ENCODE measurements around the gene SANBR. TPM values are rescaled to one million over a fixed set of nuclear protein-coding genes. Genes with fewer than 3 reads are reported as not detected.

SANBR gene
- total RNA-seq (ENCODE audit: low replicate concordance), result 28.3 and 47.3 TPM in 2 replicates

- Histone ChIP-seq H3K9ac (peak within 1 kb of the TSS; percentile 36), H3K4me3 (peak within 1 kb of the TSS; percentile 65), H3K4me2 (peak within 1 kb of the TSS; percentile 78), H3F3A (ENCODE audit: low read depth) (peaks cover 14% of the 10 kb centered on the region), H4K20me1 (ENCODE audit: low read depth) (peaks cover 4% of the 10 kb centered on the region), H3K27ac (no peak within 1 kb of the TSS), H3K79me2 (ENCODE audit: low read depth) (peaks cover 34% of the 10 kb centered on the region), H3K4me1 (peaks cover 11% of the 10 kb centered on the region), H3K9me3 (ENCODE audit: low read depth) (no peaks in the 10 kb centered on the region), H3K27me3 (no peaks in the 10 kb centered on the region), H3K36me3 (peaks cover 6% of the 10 kb centered on the region), H2AFZ (replicated peaks) (peak within 1 kb of the TSS; percentile 69)
- H3K27ac Mint-ChIP-seq, result peak within 1 kb of the TSS; percentile 96
- H3K9me3 Mint-ChIP-seq, result no peaks in the 10 kb centered on the region
- peak within 1 kb of the TSS; percentile 100 for H3K4me3 Mint-ChIP-seq
- peaks cover 18% of the 10 kb centered on the region for H3K4me1 Mint-ChIP-seq
- H3K27me3 Mint-ChIP-seq (ENCODE audit: insufficient read depth, low read depth), result no peaks in the 10 kb centered on the region
- TF ChIP-seq, protein P1, sequence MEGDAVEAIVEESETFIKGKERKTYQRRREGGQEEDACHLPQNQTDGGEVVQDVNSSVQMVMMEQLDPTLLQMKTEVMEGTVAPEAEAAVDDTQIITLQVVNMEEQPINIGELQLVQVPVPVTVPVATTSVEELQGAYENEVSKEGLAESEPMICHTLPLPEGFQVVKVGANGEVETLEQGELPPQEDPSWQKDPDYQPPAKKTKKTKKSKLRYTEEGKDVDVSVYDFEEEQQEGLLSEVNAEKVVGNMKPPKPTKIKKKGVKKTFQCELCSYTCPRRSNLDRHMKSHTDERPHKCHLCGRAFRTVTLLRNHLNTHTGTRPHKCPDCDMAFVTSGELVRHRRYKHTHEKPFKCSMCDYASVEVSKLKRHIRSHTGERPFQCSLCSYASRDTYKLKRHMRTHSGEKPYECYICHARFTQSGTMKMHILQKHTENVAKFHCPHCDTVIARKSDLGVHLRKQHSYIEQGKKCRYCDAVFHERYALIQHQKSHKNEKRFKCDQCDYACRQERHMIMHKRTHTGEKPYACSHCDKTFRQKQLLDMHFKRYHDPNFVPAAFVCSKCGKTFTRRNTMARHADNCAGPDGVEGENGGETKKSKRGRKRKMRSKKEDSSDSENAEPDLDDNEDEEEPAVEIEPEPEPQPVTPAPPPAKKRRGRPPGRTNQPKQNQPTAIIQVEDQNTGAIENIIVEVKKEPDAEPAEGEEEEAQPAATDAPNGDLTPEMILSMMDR (IDR thresholded peaks at IDR 0.05), result no peak
- TF ChIP-seq EZH2 (IDR thresholded peaks at IDR 0.05), result no peak
- no peak for TF ChIP-seq EZH2phosphoT487 (IDR thresholded peaks at IDR 0.05)
- DNase-seq (ENCODE audit: low spot score), result peak; percentile 98
- H3K36me3 Mint-ChIP-seq, result peaks cover 6% of the 10 kb centered on the region
These were observed at the start of gene SANBR for GRCh38 chr2:61065714-61066709. TSS of gene SANBR (plus strand) at chr2:61065871. CDS start at chr2:61070351, 4,480 bp downstream.

DNA sequence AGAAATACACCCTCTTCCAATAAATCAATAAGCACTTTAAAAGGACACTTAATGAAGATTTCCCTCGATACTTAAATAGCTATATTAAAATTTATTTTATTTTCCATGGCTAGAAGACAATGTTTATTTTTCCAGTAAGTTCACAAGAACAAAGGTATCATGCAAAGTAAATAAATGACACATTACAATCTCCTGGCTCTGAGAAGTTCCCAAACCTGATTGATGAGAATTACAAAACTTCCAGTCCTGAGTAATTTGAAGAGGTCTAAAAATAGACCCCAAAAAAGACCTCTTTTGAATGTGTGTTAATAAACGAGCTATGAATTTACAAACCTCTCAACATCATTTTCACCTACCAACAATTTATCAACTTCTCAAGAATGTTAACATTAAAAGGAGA, 49.7 kb upstream of the SANBR start:
- H2AFZ ChIP-seq (replicated peaks), result no peak overlapping the region

GRCh38 chr2:61016392-61017002, 49.2 kb upstream of the SANBR start:
- Histone ChIP-seq H3K4me3 (peak overlapping the region; percentile 71), H3K27me3 (no peaks in the 10 kb centered on the region), H3K9me3 (ENCODE audit: low read depth) (no peaks in the 10 kb centered on the region), H3K79me2 (ENCODE audit: low read depth) (peaks cover 54% of the 10 kb centered on the region), H2AFZ (replicated peaks) (peak overlapping the region; percentile 95), H3K4me1 (peaks cover 14% of the 10 kb centered on the region), H3K9ac (peak overlapping the region; percentile 44), H3K27ac (no peak overlapping the region), H3K4me2 (peak overlapping the region; percentile 84), H3K36me3 (peaks cover 7% of the 10 kb centered on the region), H4K20me1 (ENCODE audit: low read depth) (no peaks in the 10 kb centered on the region), H3F3A (ENCODE audit: low read depth) (peaks cover 22% of the 10 kb centered on the region)
- Mint-ChIP-seq H3K27me3 (ENCODE audit: insufficient read depth, low read depth) (peaks cover 3% of the 10 kb centered on the region), H3K36me3 (peaks cover 8% of the 10 kb centered on the region), H3K9me3 (peaks cover 2% of the 10 kb centered on the region), H3K4me1 (peaks cover 22% of the 10 kb centered on the region), H3K4me3 (peak overlapping the region; percentile 100), H3K27ac (peak overlapping the region; percentile 98)
- TF ChIP-seq EZH2 (IDR thresholded peaks at IDR 0.05) (no peak), EZH2phosphoT487 (IDR thresholded peaks at IDR 0.05) (no peak)
- TF ChIP-seq, protein P1 (IDR thresholded peaks at IDR 0.05), result no peak
- peak; percentile 12 for DNase-seq (ENCODE audit: low spot score)

More for the DNA sequence above, 49.7 kb upstream of the SANBR start:
- Histone ChIP-seq H3K9ac (no peak overlapping the region), H3F3A (ENCODE audit: low read depth) (peaks cover 22% of the 10 kb centered on the region), H3K4me3 (peak overlapping the region; percentile 71), H3K4me1 (peaks cover 14% of the 10 kb centered on the region), H3K4me2 (peak overlapping the region; percentile 84), H3K36me3 (peaks cover 7% of the 10 kb centered on the region), H3K9me3 (ENCODE audit: low read depth) (no peaks in the 10 kb centered on the region), H4K20me1 (ENCODE audit: low read depth) (no peaks in the 10 kb centered on the region), H3K79me2 (ENCODE audit: low read depth) (peaks cover 49% of the 10 kb centered on the region), H3K27ac (no peak overlapping the region), H3K27me3 (no peaks in the 10 kb centered on the region)
- no peak for TF ChIP-seq EZH2phosphoT487 (IDR thresholded peaks at IDR 0.05)
- no peak for TF ChIP-seq EZH2 (IDR thresholded peaks at IDR 0.05)
- TF ChIP-seq, protein P1 (IDR thresholded peaks at IDR 0.05), result no peak
- H3K27ac Mint-ChIP-seq, result no peak overlapping the region
- peak overlapping the region; percentile 100 for H3K4me3 Mint-ChIP-seq
- peaks cover 5% of the 10 kb centered on the region for H3K36me3 Mint-ChIP-seq
- H3K4me1 Mint-ChIP-seq, result peaks cover 22% of the 10 kb centered on the region
- no peak for DNase-seq (ENCODE audit: low spot score)
- peaks cover 3% of the 10 kb centered on the region for H3K27me3 Mint-ChIP-seq (ENCODE audit: insufficient read depth, low read depth)
- peaks cover 2% of the 10 kb centered on the region for H3K9me3 Mint-ChIP-seq
